Islet of Langerhans (tissue), 1 donor: ENCODE data around the gene VAV2.
"Not testable (repeated sequence)": the region's sequence is repeated elsewhere in the genome, so short reads cannot be mapped to it uniquely, and the experiment has no call there.

Source experiments
- FAIRE-seq: peaks from one replicate; lab custom pipeline; 2011; peaks lifted over from hg19 to GRCh38; lab: Jason Lieb, UNC

VAV2 gene

DNA sequence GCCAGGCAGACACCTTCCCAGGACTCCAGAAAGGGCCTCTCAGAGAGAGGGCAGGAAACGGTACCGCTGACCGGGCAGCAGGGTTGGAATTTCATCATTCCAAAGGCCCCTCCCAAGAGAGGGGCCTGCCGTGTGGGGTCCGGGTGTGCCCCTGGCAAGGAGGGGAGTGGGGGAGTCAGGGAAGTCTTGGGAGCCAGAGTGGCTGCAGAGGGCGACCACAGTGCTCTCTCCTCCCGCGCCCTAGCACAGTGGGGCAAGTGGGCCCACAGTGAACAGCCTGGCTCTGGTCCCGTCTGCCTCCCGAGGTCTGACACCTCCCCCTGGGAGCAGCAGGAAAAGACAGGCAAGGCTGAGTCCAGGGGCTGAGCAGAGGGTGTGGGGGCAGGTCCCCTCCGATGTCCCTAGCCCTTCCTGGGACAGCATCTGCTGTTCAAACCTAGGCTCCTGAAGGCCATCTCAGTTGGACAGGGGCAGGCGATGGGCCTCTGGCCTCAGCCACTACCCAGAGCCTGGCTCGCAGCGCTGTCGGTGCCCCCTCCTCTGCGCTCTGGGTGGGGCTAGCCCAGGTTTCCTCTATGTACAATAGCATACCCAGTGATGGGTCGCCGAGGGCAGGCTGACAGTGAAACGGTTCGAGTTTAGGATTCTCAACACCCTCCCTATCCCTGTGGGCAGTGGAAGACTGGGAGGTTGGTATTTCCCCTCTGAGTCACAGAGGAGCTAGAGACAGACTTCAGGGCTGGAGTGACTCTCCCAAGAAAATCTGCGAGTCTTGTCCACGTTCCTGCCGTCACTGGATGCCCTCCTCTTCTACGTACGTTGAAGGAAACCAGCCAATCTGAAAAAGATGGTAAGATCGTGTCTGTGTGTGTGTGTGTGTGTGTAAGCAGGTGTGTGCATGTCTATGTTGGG lies 228.6 kb downstream of the VAV2 start:
- no peak for FAIRE-seq

DNA sequence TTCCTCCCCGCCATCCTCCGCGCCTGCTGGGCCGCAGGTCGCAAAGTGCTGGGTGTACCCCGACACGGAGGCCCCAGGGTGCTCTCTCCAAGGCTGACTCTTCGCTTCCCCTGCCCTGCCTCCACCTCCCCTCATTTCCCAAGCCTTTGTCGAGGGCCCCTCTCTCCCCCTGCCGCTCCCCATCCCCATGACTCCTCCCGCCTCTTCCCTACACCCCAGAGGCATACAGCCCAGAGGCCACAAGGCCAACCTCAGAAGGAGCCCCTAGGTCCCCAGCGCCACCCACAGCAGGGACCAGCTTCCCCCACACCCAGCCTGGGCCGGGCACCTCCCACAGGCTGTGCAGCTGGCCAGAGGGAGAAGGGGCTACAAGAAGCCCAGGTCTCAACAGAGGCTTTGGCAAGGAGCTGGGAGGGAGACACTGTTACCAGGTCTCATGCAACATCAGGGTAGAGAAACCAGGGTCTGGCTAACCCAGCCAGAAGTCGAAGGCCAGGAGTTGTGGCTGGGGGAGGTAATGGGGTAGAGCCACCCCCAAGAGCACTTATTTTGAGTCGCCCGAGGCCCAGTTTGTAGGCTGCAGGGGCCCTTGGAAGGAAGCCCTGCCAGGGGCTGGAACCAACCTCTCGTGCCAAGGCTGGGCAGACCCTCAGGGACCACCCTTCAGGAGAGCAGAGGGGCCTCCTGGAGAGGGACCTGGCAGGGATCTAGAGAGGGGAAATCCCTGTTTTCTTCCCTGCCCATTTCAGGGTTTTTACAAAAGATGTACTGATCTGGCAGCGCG lies 229.4 kb downstream of the VAV2 start:
- no peak for FAIRE-seq

DNA sequence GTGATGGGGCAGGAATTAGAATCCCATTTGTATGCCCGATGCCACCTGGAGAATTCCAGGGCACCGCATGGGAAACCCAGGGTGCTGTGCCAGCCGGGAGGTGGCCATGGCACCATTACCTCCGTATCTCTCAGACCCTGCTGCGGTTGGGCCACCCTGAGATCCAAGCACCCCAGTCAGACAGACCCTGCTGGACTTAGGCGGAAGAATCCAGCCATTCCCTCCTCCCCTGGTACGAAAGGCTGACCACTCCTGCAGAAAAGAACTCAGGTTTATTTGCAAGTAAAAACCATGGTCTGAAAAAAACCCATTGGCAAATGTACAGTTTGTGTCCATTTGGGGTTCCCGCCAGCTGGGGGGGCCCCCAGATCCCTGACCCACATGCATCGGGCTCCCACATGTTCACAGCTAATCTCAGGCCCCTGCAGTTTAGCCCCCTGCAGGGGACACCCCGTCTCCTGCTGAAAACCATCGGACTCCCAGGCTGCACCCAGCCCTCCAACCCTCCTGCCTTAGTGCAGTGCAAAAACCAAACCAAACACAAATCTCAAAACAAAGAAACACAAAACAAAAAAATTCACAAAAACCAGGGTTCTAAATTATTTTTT lies 230.4 kb downstream of the VAV2 start:
- FAIRE-seq, result no peak

DNA sequence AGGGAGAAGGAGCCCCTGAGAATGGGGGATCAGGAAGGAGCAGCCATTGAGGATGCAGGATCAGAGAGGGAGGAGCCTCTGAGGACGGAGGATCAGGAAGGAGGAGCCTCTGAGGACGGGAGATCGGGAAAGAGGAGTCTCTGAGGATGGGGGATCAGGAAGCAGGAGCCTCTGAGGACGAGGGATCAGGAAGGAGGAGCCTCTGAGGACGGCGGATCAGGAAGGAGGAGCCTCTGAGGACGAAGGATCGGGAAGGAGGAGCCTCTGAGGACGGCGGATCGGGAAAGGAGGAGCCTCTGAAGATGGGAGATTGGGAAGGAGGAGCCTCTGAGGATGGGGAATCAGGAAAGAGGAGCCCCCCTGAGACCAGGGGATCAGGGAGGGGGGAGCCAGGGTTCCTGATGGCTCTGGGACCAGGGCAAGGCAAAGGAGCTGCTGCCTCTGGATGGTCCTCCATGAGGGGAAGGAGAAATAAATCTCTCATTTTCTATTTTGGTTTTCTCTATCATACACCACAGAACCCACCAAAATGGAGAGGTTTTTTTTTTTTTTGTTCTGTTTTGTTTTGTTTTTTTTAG lies 231.3 kb downstream of the VAV2 start:
- FAIRE-seq, result no peak

DNA sequence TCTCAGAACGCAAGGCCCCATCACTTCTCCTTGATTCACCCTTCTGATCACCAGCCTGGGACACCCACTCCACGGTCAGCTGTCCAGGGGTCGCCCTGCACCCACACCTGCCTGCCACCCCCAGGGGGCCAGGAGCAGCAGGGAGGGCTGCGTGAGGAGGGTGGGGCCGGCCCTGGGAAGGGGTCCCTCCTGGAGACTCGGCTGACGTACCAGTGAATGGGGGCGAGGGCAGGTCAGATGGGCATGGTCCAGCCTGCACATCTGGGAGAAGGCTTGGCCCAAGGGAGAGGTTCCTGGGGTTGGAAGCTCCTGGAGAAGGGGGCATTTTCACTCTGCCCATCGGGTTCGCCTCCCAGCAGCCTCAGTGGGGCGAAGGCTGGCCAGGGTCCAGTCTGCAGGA lies 232.2 kb downstream of the VAV2 start:
- no peak for FAIRE-seq

DNA sequence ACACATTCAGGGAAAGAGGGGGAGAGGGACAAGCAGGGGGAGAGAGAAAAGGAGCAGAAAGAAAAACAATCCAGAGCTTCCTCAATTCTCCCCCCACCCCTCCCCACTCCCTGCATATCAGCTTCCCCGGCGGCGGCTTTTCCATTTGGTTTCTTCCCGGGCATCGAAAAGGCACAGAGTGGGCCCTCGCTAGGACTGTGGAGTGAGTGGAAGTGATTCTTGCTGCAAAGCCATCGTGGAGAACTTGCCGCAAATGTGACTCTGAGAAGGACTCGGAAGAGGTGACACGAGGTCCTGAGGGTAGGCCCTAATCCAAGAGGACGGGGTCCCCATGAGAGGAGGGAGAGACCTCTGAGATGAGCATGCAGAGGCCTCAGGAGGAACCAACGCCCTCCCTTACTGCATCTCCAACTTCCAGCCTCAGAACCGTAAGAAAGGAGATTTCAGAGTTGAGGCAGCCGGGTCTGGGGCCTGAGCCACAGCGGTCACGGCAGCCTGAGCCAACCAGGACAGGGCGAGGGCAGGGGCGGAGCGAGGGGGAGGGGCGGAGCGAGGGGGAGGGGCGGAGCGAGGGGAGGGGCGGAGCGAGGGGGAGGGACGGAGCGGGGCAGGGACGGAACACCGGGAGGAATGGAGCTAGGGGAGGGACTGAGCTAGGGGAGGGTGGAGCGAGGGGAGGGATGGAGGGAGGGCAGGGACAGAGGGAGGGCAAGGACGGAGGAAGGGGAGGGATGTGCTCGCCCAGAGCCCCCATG lies 232.8 kb downstream of the VAV2 start:
- no peak for FAIRE-seq

DNA sequence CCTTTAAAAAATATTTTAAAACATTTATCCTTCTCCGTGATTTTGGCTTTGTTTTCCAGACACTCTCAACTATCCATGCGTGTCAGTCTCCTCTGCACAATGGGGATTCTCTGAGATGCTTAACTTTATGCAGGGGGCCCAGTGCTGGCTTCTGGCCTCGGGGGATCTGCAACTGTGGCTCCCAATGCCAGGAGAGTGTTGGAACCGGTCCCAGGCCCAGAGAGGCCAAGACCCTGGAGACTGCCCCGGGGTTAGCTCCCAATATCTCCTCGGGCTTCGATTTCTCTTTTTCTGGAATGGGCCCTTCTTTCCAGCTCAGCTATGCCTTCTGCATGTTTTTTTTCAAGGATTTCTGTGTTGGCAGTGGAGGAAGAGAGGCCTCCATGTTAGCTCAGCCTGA lies 233.9 kb downstream of the VAV2 start:
- no peak for FAIRE-seq

DNA sequence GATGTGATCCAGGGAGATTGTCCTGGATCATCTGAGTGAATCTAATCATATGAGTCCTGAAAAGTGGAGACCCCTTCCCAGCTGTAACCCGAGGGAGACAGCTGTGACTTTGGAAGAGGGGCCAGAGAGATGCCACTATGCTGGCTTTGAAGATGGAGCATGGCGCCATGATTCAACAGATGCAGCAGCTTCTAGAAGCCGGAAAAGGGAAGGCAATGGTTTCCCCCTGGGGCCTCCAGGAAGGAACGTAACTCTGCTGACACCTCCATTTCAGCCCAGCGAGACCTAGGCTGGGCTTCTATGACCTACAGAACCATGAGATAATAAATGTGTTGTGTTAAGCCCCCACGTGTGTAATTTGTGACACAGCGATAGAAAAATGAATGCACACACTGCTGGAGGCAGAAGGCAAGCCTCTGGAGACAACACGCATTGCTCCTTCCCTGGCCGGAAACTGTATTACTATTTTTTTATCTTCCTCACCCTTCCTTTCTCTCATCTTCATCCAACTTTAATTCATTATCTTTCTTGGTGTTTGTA lies 237.4 kb downstream of the VAV2 start:
- FAIRE-seq, result no peak

DNA sequence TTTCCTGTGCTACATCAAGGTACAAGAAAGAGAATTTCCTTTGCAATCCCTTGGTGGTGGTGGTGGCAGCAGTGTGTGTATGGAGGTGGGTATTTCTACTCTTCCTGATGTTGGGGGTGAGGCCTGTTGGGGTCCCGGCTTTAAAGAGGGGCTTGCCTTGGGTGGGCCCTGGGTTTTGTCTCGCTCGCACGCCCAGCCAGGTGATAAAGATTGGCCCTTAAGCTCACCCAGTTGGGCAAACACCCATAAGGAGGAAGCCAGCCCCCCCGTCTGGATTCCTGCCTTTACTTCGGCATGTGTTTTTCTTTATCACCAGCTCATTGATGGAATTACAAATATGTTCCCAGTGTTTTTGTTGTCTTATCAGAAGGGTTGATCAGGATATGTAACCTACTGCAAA lies 237.9 kb downstream of the VAV2 start:
- no peak for FAIRE-seq

DNA sequence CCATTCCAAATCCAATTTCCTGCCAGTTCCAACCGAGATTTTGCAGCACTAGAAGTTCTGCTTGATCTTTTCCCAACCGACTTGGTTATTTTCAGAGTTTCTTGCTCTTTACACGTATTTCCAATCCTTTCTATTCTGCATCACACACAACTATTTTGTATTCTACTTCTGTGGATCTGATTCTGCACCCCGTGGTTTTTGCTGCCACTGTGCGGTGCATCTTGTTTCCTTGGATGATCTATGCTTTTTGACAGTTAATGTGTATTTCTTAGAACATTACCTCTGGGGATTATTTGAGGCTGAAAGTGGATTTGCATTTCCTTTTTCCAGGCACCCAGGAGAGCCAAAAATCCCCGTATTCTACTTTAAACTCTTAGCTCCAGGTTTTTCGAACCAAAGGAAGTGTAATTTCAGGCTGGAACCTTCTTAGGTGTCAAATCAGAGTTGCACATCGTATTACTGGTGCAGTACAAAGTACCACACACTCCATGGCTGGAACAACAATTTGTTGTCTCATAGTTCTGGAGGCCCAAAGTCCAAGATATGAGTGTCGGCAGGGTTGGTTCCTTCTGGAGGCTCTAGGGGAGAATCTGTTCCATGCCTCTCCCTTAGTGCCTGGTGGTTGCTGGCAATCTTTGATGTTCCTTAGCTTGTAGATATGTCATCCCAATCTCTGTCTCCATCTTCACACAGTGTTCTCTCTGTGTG lies 239.2 kb downstream of the VAV2 start:
- no peak for FAIRE-seq

DNA sequence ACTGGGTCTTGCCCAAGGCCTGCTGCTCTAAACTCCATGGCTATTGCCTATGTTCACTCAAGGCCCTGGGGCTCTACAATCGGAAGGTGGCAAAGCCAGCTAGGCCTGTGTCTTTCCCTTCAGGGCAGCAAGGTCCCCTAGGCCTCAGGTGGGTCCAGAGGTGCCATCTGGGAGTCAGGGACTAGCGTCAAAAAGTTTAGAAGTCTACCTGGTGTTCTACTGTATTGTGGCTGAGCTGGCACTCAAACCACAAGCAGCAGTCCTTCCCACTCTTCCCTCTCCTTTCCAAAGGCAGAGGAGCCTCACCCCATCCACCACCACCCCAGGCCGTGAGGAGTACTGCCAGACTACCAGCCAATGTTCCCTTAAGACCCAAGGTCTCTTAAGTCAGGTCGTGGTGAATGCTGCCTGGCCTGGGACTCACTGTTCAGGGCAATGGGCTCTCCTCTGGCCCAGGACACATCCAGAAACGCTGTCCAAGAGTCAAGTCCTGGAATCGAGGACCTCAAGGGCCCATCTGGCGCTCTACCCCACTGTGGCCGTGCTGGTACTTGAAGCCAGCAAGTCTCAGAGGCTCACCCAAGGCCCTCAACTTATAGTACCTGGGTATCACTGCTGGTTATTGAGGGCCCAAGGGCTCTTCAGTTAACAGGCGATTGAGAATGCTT lies 241.0 kb downstream of the VAV2 start:
- no peak for FAIRE-seq

DNA sequence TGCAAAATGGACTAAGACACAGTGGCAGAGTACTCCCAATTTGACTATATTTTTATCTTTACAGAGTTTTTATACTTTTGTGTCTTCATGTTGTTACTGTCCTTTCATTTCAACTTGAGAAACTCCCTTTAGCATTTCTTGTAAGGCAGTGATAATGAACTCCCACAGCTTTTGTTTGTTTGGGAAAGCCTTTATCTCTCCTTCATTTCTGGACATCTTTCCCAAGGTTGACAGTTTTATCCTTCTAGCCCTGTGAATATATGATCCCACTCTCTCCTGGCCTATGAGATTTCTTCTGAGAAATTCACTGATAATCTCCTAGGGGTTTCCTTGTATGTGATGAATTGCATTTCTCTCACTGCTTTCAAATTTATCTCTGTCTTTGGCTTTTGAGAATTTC lies 244.8 kb downstream of the VAV2 start:
- no peak for FAIRE-seq

DNA sequence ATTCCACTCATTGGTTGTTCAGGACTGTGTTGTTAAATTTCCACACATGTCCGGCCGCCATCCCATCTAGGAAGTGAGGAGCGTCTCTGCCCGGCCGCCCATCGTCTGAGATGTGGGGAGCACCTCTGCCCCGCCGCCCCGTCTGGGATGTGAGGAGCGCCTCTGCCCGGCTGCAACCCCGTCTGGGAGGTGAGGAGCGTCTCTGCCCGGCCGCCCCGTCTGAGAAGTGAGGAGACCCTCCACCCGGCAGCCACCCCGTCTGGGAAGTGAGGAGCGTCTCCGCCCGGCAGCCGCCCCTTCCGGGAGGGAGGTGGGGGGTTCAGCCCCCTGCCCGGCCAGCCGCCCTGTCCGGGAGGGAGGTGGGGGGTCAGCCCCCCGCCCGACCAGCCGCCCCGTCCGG lies 247.6 kb downstream of the VAV2 start:
- FAIRE-seq, result not testable (repeated sequence)

DNA sequence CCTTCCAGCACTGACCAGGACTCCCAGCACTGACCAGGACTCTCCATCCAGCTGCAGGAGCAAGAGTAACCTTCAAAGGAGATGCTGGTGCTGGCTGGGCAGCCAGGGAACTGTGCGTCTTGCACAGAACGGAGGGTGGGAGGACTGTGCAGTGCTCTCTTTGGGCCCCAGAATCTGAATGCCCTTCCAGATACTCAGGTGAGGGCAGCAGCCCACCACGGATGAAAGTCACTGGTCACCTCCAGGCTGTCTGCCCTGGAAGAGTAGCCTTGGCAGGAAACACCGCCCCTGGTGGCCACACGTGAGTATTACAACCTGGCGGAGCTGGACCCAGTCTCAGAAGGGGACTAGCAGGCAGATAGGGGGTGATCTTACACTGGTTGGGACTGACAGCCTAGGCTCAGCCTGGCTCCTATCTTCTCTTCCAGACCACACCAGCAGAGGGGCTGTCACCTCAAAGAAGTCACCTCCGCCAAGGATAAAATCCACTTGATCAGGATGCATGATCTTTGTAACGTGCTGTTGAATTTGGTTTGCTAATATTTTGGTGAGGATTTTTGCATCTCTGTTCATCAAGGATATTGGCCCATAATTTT lies 249.2 kb downstream of the VAV2 start:
- FAIRE-seq, result no peak

DNA sequence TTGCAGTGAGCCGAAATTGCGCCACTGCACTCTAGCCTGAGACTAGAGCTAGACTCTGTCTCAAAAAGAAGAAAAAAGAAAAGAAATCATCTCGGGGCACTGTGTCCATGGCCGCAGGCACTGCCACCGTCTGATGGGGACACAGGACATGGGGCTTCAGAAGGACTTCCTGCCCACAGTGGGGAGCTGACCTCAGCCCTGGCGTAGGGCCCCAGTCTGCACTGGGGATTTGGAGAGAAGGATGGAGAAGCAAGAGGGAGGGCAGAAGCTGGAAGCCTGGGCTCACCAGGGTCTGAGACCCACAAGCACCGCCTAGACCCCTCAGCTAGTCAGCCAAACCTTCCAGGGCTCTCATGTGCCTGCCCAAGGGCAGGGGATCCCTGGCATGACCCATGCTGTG lies 249.9 kb downstream of the VAV2 start:
- no peak for FAIRE-seq

DNA sequence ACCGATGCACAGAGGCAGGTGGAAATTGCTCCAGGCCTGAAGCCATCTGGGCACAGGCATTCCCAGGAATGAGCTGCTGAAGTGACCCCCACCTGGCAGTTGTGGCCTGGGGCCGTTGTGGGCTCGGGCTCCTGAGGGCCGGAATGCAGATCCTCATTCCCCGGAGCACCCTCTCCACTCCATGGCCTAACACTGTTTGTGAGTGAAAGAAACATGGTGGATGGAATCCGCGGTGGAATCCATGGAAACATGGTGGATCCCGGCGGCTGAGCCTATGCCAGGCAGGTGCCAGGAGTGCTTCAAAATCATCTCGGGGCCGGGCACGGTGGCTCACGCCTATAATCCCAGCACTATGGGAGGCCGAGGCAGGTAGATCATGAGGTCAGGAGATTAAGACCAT lies 250.4 kb downstream of the VAV2 start:
- FAIRE-seq, result no peak

DNA sequence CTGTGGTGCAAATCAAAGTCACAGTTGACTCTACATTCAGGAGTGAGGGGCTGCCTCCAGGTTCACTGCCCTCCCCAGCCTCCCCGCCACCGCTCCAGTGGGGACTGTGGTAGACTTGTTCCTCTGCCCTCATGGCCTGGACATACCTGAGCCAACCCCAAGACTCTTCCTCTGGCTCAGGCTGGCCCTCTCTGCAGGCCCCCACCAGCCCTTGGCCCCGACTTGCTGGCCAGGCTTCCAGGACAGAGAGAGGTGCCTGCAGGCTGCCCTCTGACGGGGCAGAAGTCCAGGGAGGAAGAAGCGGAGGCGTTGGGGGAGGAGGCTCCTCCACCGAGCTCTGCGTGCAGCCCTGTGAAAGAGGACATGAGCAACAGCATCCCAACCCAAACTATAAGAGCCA lies 251.2 kb downstream of the VAV2 start:
- FAIRE-seq, result no peak

DNA sequence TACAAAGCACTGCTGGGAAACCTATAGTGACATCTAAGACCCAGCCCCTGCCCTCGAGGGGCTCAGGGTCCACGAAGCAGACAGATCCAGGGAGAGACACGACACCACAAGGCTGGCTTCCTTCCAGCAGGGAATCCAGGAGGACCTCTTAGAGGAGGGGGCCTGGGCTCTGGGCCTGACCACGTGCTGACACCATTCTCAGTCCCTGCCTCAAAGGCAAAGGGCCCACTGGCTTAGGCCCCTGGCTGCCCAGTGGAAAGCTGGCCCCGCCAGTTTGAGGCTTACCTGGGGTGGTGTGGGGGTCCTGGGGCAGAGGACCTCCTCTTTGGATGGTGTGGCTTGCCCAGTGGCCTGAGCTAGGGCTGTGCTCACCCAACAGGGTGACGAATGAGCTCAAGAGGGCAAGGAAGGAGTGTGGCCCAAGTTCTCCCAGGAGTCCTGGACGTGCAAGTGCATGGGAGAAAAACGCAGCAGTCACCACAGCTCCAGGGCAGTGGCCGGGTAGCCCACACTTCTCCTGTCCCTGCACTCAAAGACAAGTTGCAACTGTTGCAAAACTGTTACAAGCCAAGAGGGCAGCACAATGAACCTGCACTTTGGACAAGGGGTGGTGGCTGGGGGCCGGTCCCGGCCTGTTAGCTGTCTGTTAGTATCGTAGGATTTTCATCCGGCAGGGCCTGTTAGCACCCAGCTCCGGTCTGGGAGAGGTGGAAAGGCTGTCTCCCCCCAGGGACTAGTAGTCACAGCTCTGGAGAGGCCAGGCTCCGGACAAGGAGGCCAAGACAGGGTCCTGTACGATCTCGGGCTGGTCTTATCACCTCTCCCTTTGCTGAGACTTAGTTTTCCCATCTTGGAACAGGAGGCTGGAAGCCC lies 252.5 kb downstream of the VAV2 start:
- FAIRE-seq, result no peak

DNA sequence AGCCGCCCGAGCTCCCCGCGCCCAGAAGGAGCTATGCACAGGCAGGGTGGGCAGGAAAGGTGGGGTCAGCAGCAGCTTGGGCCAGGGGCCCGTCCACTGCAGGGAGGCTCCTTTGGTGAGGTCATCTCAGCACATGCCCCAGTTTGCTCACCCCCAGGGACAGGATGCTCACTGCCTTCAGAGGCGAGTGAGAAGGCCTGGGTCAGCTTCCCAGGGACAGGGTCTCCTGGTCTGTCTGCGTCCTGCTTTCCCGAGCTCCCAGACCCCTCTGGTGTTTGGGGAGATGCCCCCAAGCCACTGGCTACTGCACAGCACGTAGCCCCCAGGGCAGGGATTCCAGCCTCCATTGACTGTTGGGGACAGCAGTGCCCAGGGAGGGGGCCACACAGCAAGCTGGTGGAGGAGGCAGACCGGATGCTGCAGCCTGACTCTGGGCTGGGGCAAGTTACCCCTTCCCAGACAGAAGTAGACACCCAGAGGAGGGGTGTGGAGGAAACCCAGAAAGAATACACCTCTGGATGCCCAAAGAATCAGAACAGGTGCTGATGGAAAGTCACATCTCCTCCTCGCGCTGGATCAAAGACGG lies 253.4 kb downstream of the VAV2 start:
- FAIRE-seq, result no peak
